ENCODE results near the gene SARDH.

GRCh38 chr9:133735415-133735775 lies 2.8 kb downstream of the SARDH start:
- TF ChIP-seq MAZ (IDR thresholded peaks at IDR 0.05; ENCODE audit: borderline replicate concordance, low read depth, low read length) = no peak
- TF ChIP-seq MAZ (CRISPR knock-in tag; IDR thresholded peaks at IDR 0.05; ENCODE audit: low read depth) = no peak
- TF ChIP-seq, protein P1, sequence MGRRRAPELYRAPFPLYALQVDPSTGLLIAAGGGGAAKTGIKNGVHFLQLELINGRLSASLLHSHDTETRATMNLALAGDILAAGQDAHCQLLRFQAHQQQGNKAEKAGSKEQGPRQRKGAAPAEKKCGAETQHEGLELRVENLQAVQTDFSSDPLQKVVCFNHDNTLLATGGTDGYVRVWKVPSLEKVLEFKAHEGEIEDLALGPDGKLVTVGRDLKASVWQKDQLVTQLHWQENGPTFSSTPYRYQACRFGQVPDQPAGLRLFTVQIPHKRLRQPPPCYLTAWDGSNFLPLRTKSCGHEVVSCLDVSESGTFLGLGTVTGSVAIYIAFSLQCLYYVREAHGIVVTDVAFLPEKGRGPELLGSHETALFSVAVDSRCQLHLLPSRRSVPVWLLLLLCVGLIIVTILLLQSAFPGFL (CRISPR knock-in tag; IDR thresholded peaks at IDR 0.05) = no peak
- no peak for TF ChIP-seq NFE2L2 (IDR thresholded peaks at IDR 0.05; ENCODE audit: low read length)
- TF ChIP-seq ZNF678 (CRISPR knock-in tag; IDR thresholded peaks at IDR 0.05) = no peak
- TF ChIP-seq ZNF333 (CRISPR knock-in tag; IDR thresholded peaks at IDR 0.05; ENCODE audit: borderline replicate concordance) = no peak
- TF ChIP-seq POLR2A (IDR thresholded peaks at IDR 0.05; ENCODE audit: insufficient read depth in 1 of 2, low read depth in 2 of 2, low read length in 2 of 2) = no peak
- no peak for TF ChIP-seq MAX (IDR thresholded peaks at IDR 0.05)
- no peak for TF ChIP-seq ZNF367 (CRISPR knock-in tag; IDR thresholded peaks at IDR 0.05; ENCODE audit: borderline replicate concordance)
- no peak for TF ChIP-seq FOXM1 (CRISPR knock-in tag; IDR thresholded peaks at IDR 0.05)
- no peak for TF ChIP-seq XBP1 (CRISPR knock-in tag; IDR thresholded peaks at IDR 0.05)
- TF ChIP-seq FOXJ3 (CRISPR knock-in tag; IDR thresholded peaks at IDR 0.05; ENCODE audit: borderline replicate concordance) = no peak
- TF ChIP-seq CREB1 (IDR thresholded peaks at IDR 0.05) = no peak
- no peak for TF ChIP-seq CREB1 (CRISPR knock-in tag; IDR thresholded peaks at IDR 0.05)
